CD14-positive monocyte (primary cell): Measurements from ENCODE around the gene B3GNT4. TPM values are rescaled to one million over a fixed set of nuclear protein-coding genes. Genes with fewer than 3 reads are reported as not detected.
A peak's percentile ranks its signal among the peaks of the same experiment; 100 is the strongest.
"Not testable (repeated sequence)": the region's sequence is repeated elsewhere in the genome, so short reads cannot be mapped to it uniquely, and the experiment has no call there.

Source experiments
- DNase-seq, 3 donors: peaks; one replicate each; pipeline ENCODE4 v3.0.0-alpha.2; 2011 to 2022
- H2AFZ ChIP-seq: 2 replicates; pipeline ENCODE4 v1.6.0; 2012; ENCODE audit warnings: mild to moderate bottlenecking, low read depth, low read length, inconsistent platforms; ENCODE audit not compliant: insufficient read depth, poor library complexity, severe bottlenecking
- H3K27ac ChIP-seq, 2 donors: 1 replicate in 1 of 2; 2 replicates in 1 of 2; pipeline ENCODE4 v1.5.1; 2012 to 2013; ENCODE audit warnings: low read length in 2 of 2, control low read depth in 1 of 2, inconsistent platforms in 1 of 2, low read depth in 1 of 2, mild to moderate bottlenecking in 1 of 2
- H3K27me3 ChIP-seq, 2 donors: one replicate each; pipeline versions ENCODE4 v1.6.0 to v1.6.1; 2011 to 2013; ENCODE audit warnings: low read length in 2 of 2; ENCODE audit not compliant: control insufficient read depth in 2 of 2, insufficient read depth in 2 of 2
- H3K36me3 ChIP-seq, 2 donors: replicated peaks in 1 of 2; 1 replicate in 1 of 2; 2 replicates in 1 of 2; pipeline versions ENCODE4 v1.5.1 to v1.6.1; 2012 to 2013; ENCODE audit warnings: low read length in 2 of 2, control low read depth in 1 of 2, inconsistent platforms in 1 of 2, mild to moderate bottlenecking in 1 of 2; ENCODE audit not compliant: insufficient read depth in 2 of 2, control insufficient read depth in 1 of 2
- H3K4me1 ChIP-seq, 2 donors: 1 replicate in 1 of 2; 2 replicates in 1 of 2; pipeline versions ENCODE4 v1.5.1 to v1.6.1; 2012 to 2013; ENCODE audit warnings: low read length in 2 of 2, control low read depth in 1 of 2, inconsistent platforms in 1 of 2, mild to moderate bottlenecking in 1 of 2, moderate library complexity in 1 of 2; ENCODE audit not compliant: insufficient read depth in 2 of 2, control insufficient read depth in 1 of 2
- H3K4me2 ChIP-seq: replicated peaks from 2 replicates; pipeline ENCODE3; 2012; ENCODE audit warnings: low read length, moderate library complexity, mild to moderate bottlenecking; ENCODE audit not compliant: poor library complexity, severe bottlenecking; ENCODE audit errors: extremely low read depth
- H3K4me3 ChIP-seq, 3 experiments: fragments of 200-600 bp in 1 of 3; sonication (generic) in 1 of 3; replicated peaks in 1 of 3; 1 replicate in 2 of 3; 2 replicates in 1 of 3; pipeline ENCODE4 v1.5.1; 2011 to 2013; ENCODE audit warnings: low read length in 3 of 3, mild to moderate bottlenecking in 3 of 3, control low read depth in 2 of 3, low read depth in 2 of 3, inconsistent platforms in 1 of 3, moderate library complexity in 1 of 3
- H3K79me2 ChIP-seq: 2 replicates; pipeline ENCODE4 v1.6.0; 2012; ENCODE audit warnings: mild to moderate bottlenecking, control low read depth, inconsistent platforms, low read length, moderate library complexity; ENCODE audit not compliant: insufficient read depth
- H3K9ac ChIP-seq: 2 replicates; pipeline ENCODE4 v1.6.0; 2017; ENCODE audit warnings: low read length, mild to moderate bottlenecking; ENCODE audit not compliant: insufficient read depth, poor library complexity, severe bottlenecking
- H3K9me3 ChIP-seq, 2 donors: replicated peaks in 1 of 2; 1 replicate in 1 of 2; 2 replicates in 1 of 2; pipeline versions ENCODE4 v1.5.1 to v1.6.1; 2012 to 2013; ENCODE audit warnings: low read length in 2 of 2, control low read depth in 1 of 2; ENCODE audit not compliant: control insufficient read depth in 1 of 2, insufficient read depth in 1 of 2
- H4K20me1 ChIP-seq: 2 replicates; pipeline ENCODE4 v1.6.0; 2012; ENCODE audit warnings: mild to moderate bottlenecking, low read length, control low read depth, moderate library complexity; ENCODE audit not compliant: insufficient read depth
- H3K27ac Mint-ChIP-seq, 7 donors: one replicate each; pipeline ENCODE4 v1.8.0; 2020; ENCODE audit warnings: mild to moderate bottlenecking in 7 of 7, mixed read lengths in 7 of 7, moderate library complexity in 6 of 7, inconsistent platforms in 2 of 7
- H3K27me3 Mint-ChIP-seq, 3 donors: one replicate each; pipeline ENCODE4 v1.8.0; 2021 to 2022; ENCODE audit warnings: low read depth in 3 of 3, mild to moderate bottlenecking in 3 of 3, mixed read lengths in 3 of 3, moderate library complexity in 3 of 3, inconsistent platforms in 1 of 3
- H3K36me3 Mint-ChIP-seq, 2 donors: one replicate each; pipeline ENCODE4 v1.8.0; 2020; ENCODE audit warnings: mixed read lengths in 2 of 2, inconsistent platforms in 1 of 2, mild to moderate bottlenecking in 1 of 2
- H3K4me1 Mint-ChIP-seq: one replicate; pipeline ENCODE4 v1.8.0; 2020; ENCODE audit warnings: mild to moderate bottlenecking, mixed read lengths
- H3K4me3 Mint-ChIP-seq, 2 donors: one replicate each; pipeline ENCODE4 v1.8.0; 2020; ENCODE audit warnings: mild to moderate bottlenecking in 2 of 2, mixed read lengths in 2 of 2, moderate library complexity in 1 of 2
- H3K9me3 Mint-ChIP-seq, 7 donors: one replicate each; pipeline ENCODE4 v1.8.0; 2020 to 2022; ENCODE audit warnings: mixed read lengths in 7 of 7, mild to moderate bottlenecking in 6 of 7, moderate library complexity in 6 of 7, inconsistent platforms in 2 of 7
- WGBS: methylation state at CpG from one replicate; pipeline ENCODE4 v1.1.5; 2013; ENCODE audit warnings: missing lambda C conversion rate; ENCODE audit not compliant: insufficient coverage; 5-methylcytosine and 5-hydroxymethylcytosine counted together
- intact Hi-C, 2 donors: fragments of 100-400 bp; cut with micrococcal nuclease; formaldehyde crosslinking; loops; one replicate each; pipeline versions ENCODE4 v1.15.0 to v1.15.1; 2023
- polyA plus RNA-seq, 3 donors: library from polyadenylated mRNA; depleted of rRNA in 1 of 3; unstranded in 2 of 3; stranded (reverse) in 1 of 3; fragments of 300-500 nt in 2 of 3; fragments of >200 nt in 1 of 3; fragmentation: Illumina TruSeq in 2 of 3; gene quantifications; 1 replicate in 2 of 3; 2 replicates in 1 of 3; pipeline ENCODE4 v1.2.3, GENCODE V29; 2012 to 2021
- TF ChIP-seq, protein P1 (sequence below): fragments of 200-600 bp; IDR thresholded peaks from one replicate; pipeline ENCODE4 v1.8.0; 2022; ENCODE audit warnings: antibody characterized with exemption, mild to moderate bottlenecking

The B3GNT4 gene
- polyA plus RNA-seq, 3 donors: not detected

- H3K4me3 Mint-ChIP-seq: peak overlapping the region in 1 of 2 donors; percentile 59
- Histone ChIP-seq H3K4me1 (peaks cover 12 to 26% of the 10 kb centered on the region in 2 donors), H3K79me2 (no peaks in the 10 kb centered on the region), H3K27me3 (peaks cover 23 to 46% of the 10 kb centered on the region in 2 donors), H3K36me3 (no peaks in the 10 kb centered on the region), H3K4me2 (no peak overlapping the region), H3K9ac (no peak overlapping the region), H4K20me1 (no peaks in the 10 kb centered on the region), H3K9me3 (peaks cover 0 to 19% of the 10 kb centered on the region in 2 donors), H3K4me3 (no peak overlapping the region), H2AFZ (no peak overlapping the region), H3K27ac (no peak overlapping the region)
- H3K9me3 Mint-ChIP-seq: peaks cover 0 to 18% (median 8%) of the 10 kb centered on the region in 7 donors
- peaks cover 26% of the 10 kb centered on the region for H3K4me1 Mint-ChIP-seq
- H3K27me3 Mint-ChIP-seq: peaks cover 54 to 76% (median 55%) of the 10 kb centered on the region in 3 donors
- TF ChIP-seq, protein P1, sequence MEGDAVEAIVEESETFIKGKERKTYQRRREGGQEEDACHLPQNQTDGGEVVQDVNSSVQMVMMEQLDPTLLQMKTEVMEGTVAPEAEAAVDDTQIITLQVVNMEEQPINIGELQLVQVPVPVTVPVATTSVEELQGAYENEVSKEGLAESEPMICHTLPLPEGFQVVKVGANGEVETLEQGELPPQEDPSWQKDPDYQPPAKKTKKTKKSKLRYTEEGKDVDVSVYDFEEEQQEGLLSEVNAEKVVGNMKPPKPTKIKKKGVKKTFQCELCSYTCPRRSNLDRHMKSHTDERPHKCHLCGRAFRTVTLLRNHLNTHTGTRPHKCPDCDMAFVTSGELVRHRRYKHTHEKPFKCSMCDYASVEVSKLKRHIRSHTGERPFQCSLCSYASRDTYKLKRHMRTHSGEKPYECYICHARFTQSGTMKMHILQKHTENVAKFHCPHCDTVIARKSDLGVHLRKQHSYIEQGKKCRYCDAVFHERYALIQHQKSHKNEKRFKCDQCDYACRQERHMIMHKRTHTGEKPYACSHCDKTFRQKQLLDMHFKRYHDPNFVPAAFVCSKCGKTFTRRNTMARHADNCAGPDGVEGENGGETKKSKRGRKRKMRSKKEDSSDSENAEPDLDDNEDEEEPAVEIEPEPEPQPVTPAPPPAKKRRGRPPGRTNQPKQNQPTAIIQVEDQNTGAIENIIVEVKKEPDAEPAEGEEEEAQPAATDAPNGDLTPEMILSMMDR: no peak
- H3K36me3 Mint-ChIP-seq: peaks cover 0 to 1% of the 10 kb centered on the region in 2 donors
- H3K27ac Mint-ChIP-seq: no peak overlapping the region
- no peak for DNase-seq
- 100% methylated on average over 4 of the region's 5 CpGs for WGBS
- intact Hi-C loops: no loop called here
Observed at GRCh38 chr12:122201381-122201780, 2.1 kb upstream of the B3GNT4 start.

GRCh38 chr12:122202017-122202416, 1.5 kb upstream of the B3GNT4 start:
- Histone ChIP-seq H3K27ac (no peak overlapping the region), H3K4me1 (peaks cover 12 to 26% of the 10 kb centered on the region in 2 donors), H4K20me1 (peaks cover 3% of the 10 kb centered on the region), H3K27me3 (peaks cover 23 to 48% of the 10 kb centered on the region in 2 donors), H3K36me3 (peaks cover 2 to 3% of the 10 kb centered on the region in 2 donors), H2AFZ (no peak overlapping the region), H3K9ac (no peak overlapping the region), H3K79me2 (no peaks in the 10 kb centered on the region), H3K4me2 (no peak overlapping the region), H3K4me3 (no peak overlapping the region), H3K9me3 (peaks cover 0 to 19% of the 10 kb centered on the region in 2 donors)
- H3K4me3 Mint-ChIP-seq: peak overlapping the region in 1 of 2 donors; percentile 59
- DNase-seq: no peak
- TF ChIP-seq, protein P1: no peak
- WGBS: 100% methylated on average over 5 of the region's 6 CpGs
- peaks cover 54 to 78% (median 59%) of the 10 kb centered on the region in 3 donors for H3K27me3 Mint-ChIP-seq
- H3K4me1 Mint-ChIP-seq: peaks cover 26% of the 10 kb centered on the region
- H3K36me3 Mint-ChIP-seq: peaks cover 4 to 6% of the 10 kb centered on the region in 2 donors
- intact Hi-C loops: no loop called here
- peaks cover 0 to 18% (median 8%) of the 10 kb centered on the region in 7 donors for H3K9me3 Mint-ChIP-seq
- peak overlapping the region in 1 of 7 donors; percentile 60 for H3K27ac Mint-ChIP-seq

DNA sequence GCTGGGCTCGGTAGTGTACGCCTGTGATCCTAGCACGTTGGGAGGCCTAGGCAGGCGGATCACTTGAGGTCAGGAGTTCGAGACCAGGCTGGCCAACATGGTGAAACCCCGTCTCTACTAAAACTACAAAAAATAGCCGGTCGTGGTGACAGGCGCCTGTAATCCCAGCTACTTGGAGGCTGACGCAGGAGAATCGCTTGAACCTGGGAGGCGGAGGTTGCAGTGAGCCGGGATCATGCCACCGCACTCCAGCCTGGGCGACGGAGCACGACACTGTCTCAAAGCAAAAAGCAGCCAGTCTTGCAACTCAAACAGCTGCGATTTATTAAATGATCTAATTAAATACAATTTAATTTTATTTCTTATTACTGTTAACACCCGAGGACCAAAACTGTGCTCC, 698 bp upstream of the B3GNT4 start:
- peaks cover 23% of the 10 kb centered on the region for H3K4me1 Mint-ChIP-seq
- Histone ChIP-seq H4K20me1 (peaks cover 10% of the 10 kb centered on the region), H3K4me2 (peak overlapping the region; percentile 80), H3K9me3 (peaks cover 0 to 19% of the 10 kb centered on the region in 2 donors), H2AFZ (peak overlapping the region; percentile 70), H3K27me3 (peaks cover 23 to 48% of the 10 kb centered on the region in 2 donors), H3K4me3 (peak overlapping the region; percentile 9 to 71 (median 37)), H3K4me1 (peaks cover 12 to 26% of the 10 kb centered on the region in 2 donors), H3K9ac (peak overlapping the region; percentile 40), H3K36me3 (peaks cover 9 to 11% of the 10 kb centered on the region in 2 donors)
- peaks cover 0 to 18% (median 8%) of the 10 kb centered on the region in 7 donors for H3K9me3 Mint-ChIP-seq
- H3K27ac Mint-ChIP-seq, DNase-seq, H3K79me2 ChIP-seq, intact Hi-C loops, H3K27ac ChIP-seq: not testable (repeated sequence)
- H3K4me3 Mint-ChIP-seq: peak overlapping the region; percentile 77 to 95
- 64% methylated on average over 11 of the region's 19 CpGs for whole genome bisulfite sequencing
- H3K36me3 Mint-ChIP-seq: peaks cover 12 to 14% of the 10 kb centered on the region in 2 donors
- peaks cover 49 to 70% (median 55%) of the 10 kb centered on the region in 3 donors for H3K27me3 Mint-ChIP-seq
